ENCODE data around the gene BAIAP2.

BAIAP2 gene

GRCh38 chr17:81020443-81020766, 14.5 kb upstream of the BAIAP2 start:
- H3K36me3 ChIP-seq (ENCODE audit: control insufficient read depth, insufficient read depth, low read length): no peaks in the 10 kb centered on the region
- H3K4me3 ChIP-seq (ENCODE audit: low read length): no peak overlapping the region
- no peak overlapping the region for H3K9ac ChIP-seq (ENCODE audit: low read length)
- H3K27ac ChIP-seq (ENCODE audit: low read depth, low read length): peak overlapping the region; percentile 72
- H3K27me3 ChIP-seq (ENCODE audit: control insufficient read depth, insufficient read depth, low read length): no peaks in the 10 kb centered on the region
- H3K4me1 ChIP-seq (ENCODE audit: control insufficient read depth, insufficient read depth, low read length): peaks cover 13% of the 10 kb centered on the region

- Histone ChIP-seq H3K27me3 (ENCODE audit: control insufficient read depth, insufficient read depth, low read length) (no peaks in the 10 kb centered on the region), H3K36me3 (ENCODE audit: control insufficient read depth, insufficient read depth, low read length) (no peaks in the 10 kb centered on the region), H3K9ac (ENCODE audit: low read length) (no peak overlapping the region), H3K4me1 (ENCODE audit: control insufficient read depth, insufficient read depth, low read length) (peaks cover 13% of the 10 kb centered on the region), H3K27ac (ENCODE audit: low read depth, low read length) (peak overlapping the region; percentile 72), H3K4me3 (ENCODE audit: low read length) (no peak overlapping the region)
Observed at GRCh38 chr17:81020767-81021497, 14.0 kb upstream of the BAIAP2 start.

GRCh38 chr17:81021531-81022343, 13.2 kb upstream of the BAIAP2 start:
- no peaks in the 10 kb centered on the region for H3K27me3 ChIP-seq (ENCODE audit: control insufficient read depth, insufficient read depth, low read length)
- H3K36me3 ChIP-seq (ENCODE audit: control insufficient read depth, insufficient read depth, low read length): no peaks in the 10 kb centered on the region
- peaks cover 16% of the 10 kb centered on the region for H3K4me1 ChIP-seq (ENCODE audit: control insufficient read depth, insufficient read depth, low read length)
- no peak overlapping the region for H3K9ac ChIP-seq (ENCODE audit: low read length)
- H3K4me3 ChIP-seq (ENCODE audit: low read length): no peak overlapping the region
- peak overlapping the region; percentile 72 for H3K27ac ChIP-seq (ENCODE audit: low read depth, low read length)

- H3K36me3 ChIP-seq (ENCODE audit: control insufficient read depth, insufficient read depth, low read length): no peaks in the 10 kb centered on the region
- H3K4me1 ChIP-seq (ENCODE audit: control insufficient read depth, insufficient read depth, low read length): peaks cover 17% of the 10 kb centered on the region
- H3K4me3 ChIP-seq (ENCODE audit: low read length): no peak overlapping the region
- no peak overlapping the region for H3K9ac ChIP-seq (ENCODE audit: low read length)
- no peak overlapping the region for H3K27ac ChIP-seq (ENCODE audit: low read depth, low read length)
- H3K27me3 ChIP-seq (ENCODE audit: control insufficient read depth, insufficient read depth, low read length): no peaks in the 10 kb centered on the region
Observed at GRCh38 chr17:81022344-81022676, 12.6 kb upstream of the BAIAP2 start.

GRCh38 chr17:81025065-81025740, 9.7 kb upstream of the BAIAP2 start:
- H3K27ac ChIP-seq (ENCODE audit: low read depth, low read length): no peak overlapping the region
- H3K4me1 ChIP-seq (ENCODE audit: control insufficient read depth, insufficient read depth, low read length): peaks cover 21% of the 10 kb centered on the region
- H3K9ac ChIP-seq (ENCODE audit: low read length): no peak overlapping the region
- H3K27me3 ChIP-seq (ENCODE audit: control insufficient read depth, insufficient read depth, low read length): no peaks in the 10 kb centered on the region
- H3K4me3 ChIP-seq (ENCODE audit: low read length): no peak overlapping the region
- no peaks in the 10 kb centered on the region for H3K36me3 ChIP-seq (ENCODE audit: control insufficient read depth, insufficient read depth, low read length)

GRCh38 chr17:81025741-81026129, 9.2 kb upstream of the BAIAP2 start:
- Histone ChIP-seq H3K9ac (ENCODE audit: low read length) (no peak overlapping the region), H3K27me3 (ENCODE audit: control insufficient read depth, insufficient read depth, low read length) (no peaks in the 10 kb centered on the region), H3K36me3 (ENCODE audit: control insufficient read depth, insufficient read depth, low read length) (no peaks in the 10 kb centered on the region), H3K4me1 (ENCODE audit: control insufficient read depth, insufficient read depth, low read length) (peaks cover 21% of the 10 kb centered on the region), H3K4me3 (ENCODE audit: low read length) (no peak overlapping the region), H3K27ac (ENCODE audit: low read depth, low read length) (peak overlapping the region; percentile 36)

GRCh38 chr17:81026266-81027036, 8.5 kb upstream of the BAIAP2 start:
- H3K27ac ChIP-seq (ENCODE audit: low read depth, low read length): no peak overlapping the region
- H3K9ac ChIP-seq (ENCODE audit: low read length): no peak overlapping the region
- H3K27me3 ChIP-seq (ENCODE audit: control insufficient read depth, insufficient read depth, low read length): no peaks in the 10 kb centered on the region
- no peaks in the 10 kb centered on the region for H3K36me3 ChIP-seq (ENCODE audit: control insufficient read depth, insufficient read depth, low read length)
- H3K4me3 ChIP-seq (ENCODE audit: low read length): no peak overlapping the region
- H3K4me1 ChIP-seq (ENCODE audit: control insufficient read depth, insufficient read depth, low read length): peaks cover 18% of the 10 kb centered on the region

GRCh38 chr17:81027038-81027437, 7.9 kb upstream of the BAIAP2 start:
- Histone ChIP-seq H3K9ac (ENCODE audit: low read length) (no peak overlapping the region), H3K36me3 (ENCODE audit: control insufficient read depth, insufficient read depth, low read length) (no peaks in the 10 kb centered on the region), H3K27ac (ENCODE audit: low read depth, low read length) (no peak overlapping the region), H3K4me3 (ENCODE audit: low read length) (no peak overlapping the region), H3K27me3 (ENCODE audit: control insufficient read depth, insufficient read depth, low read length) (no peaks in the 10 kb centered on the region), H3K4me1 (ENCODE audit: control insufficient read depth, insufficient read depth, low read length) (peaks cover 15% of the 10 kb centered on the region)

GRCh38 chr17:81027591-81028505, 7.1 kb upstream of the BAIAP2 start:
- Histone ChIP-seq H3K27ac (ENCODE audit: low read depth, low read length) (no peak overlapping the region), H3K9ac (ENCODE audit: low read length) (no peak overlapping the region), H3K4me3 (ENCODE audit: low read length) (no peak overlapping the region), H3K4me1 (ENCODE audit: control insufficient read depth, insufficient read depth, low read length) (peaks cover 15% of the 10 kb centered on the region), H3K27me3 (ENCODE audit: control insufficient read depth, insufficient read depth, low read length) (no peaks in the 10 kb centered on the region), H3K36me3 (ENCODE audit: control insufficient read depth, insufficient read depth, low read length) (no peaks in the 10 kb centered on the region)

GRCh38 chr17:81028506-81028858, 6.5 kb upstream of the BAIAP2 start:
- no peak overlapping the region for H3K27ac ChIP-seq (ENCODE audit: low read depth, low read length)
- no peaks in the 10 kb centered on the region for H3K27me3 ChIP-seq (ENCODE audit: control insufficient read depth, insufficient read depth, low read length)
- no peak overlapping the region for H3K9ac ChIP-seq (ENCODE audit: low read length)
- H3K36me3 ChIP-seq (ENCODE audit: control insufficient read depth, insufficient read depth, low read length): no peaks in the 10 kb centered on the region
- H3K4me1 ChIP-seq (ENCODE audit: control insufficient read depth, insufficient read depth, low read length): peaks cover 15% of the 10 kb centered on the region
- no peak overlapping the region for H3K4me3 ChIP-seq (ENCODE audit: low read length)

- no peaks in the 10 kb centered on the region for H3K36me3 ChIP-seq (ENCODE audit: control insufficient read depth, insufficient read depth, low read length)
- no peak overlapping the region for H3K27ac ChIP-seq (ENCODE audit: low read depth, low read length)
- H3K4me3 ChIP-seq (ENCODE audit: low read length): no peak overlapping the region
- peaks cover 18% of the 10 kb centered on the region for H3K4me1 ChIP-seq (ENCODE audit: control insufficient read depth, insufficient read depth, low read length)
- no peak overlapping the region for H3K9ac ChIP-seq (ENCODE audit: low read length)
- no peaks in the 10 kb centered on the region for H3K27me3 ChIP-seq (ENCODE audit: control insufficient read depth, insufficient read depth, low read length)
Observed at GRCh38 chr17:81029859-81030258, 5.1 kb upstream of the BAIAP2 start.

Measured in rectal smooth muscle tissue (tissue), 1 donor.